Glutamatergic neuron (in vitro differentiated cells): ENCODE measurements around the gene IL6R. TPM values are rescaled to one million over a fixed set of nuclear protein-coding genes. Genes with fewer than 3 reads are reported as not detected.

Experiments
- DNase-seq: peaks from one replicate; pipeline ENCODE4 v3.0.0; 2022
- H3K27ac Mint-ChIP-seq: one replicate; pipeline ENCODE4 v1.8.0; 2020; ENCODE audit warnings: mild to moderate bottlenecking, mixed read lengths, inconsistent platforms; ENCODE audit not compliant: unreplicated experiment
- H3K27me3 Mint-ChIP-seq: one replicate; pipeline ENCODE4 v1.8.0; 2020; ENCODE audit warnings: mild to moderate bottlenecking, moderate library complexity, mixed read lengths, inconsistent platforms; ENCODE audit not compliant: unreplicated experiment
- H3K36me3 Mint-ChIP-seq: one replicate; pipeline ENCODE4 v1.8.0; 2020; ENCODE audit warnings: mild to moderate bottlenecking, mixed read lengths, inconsistent platforms; ENCODE audit not compliant: unreplicated experiment
- H3K4me1 Mint-ChIP-seq: one replicate; pipeline ENCODE4 v1.8.0; 2020; ENCODE audit warnings: mild to moderate bottlenecking, low read depth, mixed read lengths, inconsistent platforms; ENCODE audit not compliant: unreplicated experiment
- H3K4me3 Mint-ChIP-seq: one replicate; pipeline ENCODE4 v1.8.0; 2020; ENCODE audit warnings: mild to moderate bottlenecking, mixed read lengths, inconsistent platforms; ENCODE audit not compliant: unreplicated experiment
- H3K9me3 Mint-ChIP-seq: one replicate; pipeline ENCODE4 v1.8.0; 2020; ENCODE audit warnings: mild to moderate bottlenecking, moderate library complexity, mixed read lengths, inconsistent platforms; ENCODE audit not compliant: unreplicated experiment
- total RNA-seq: library from RNA; stranded (reverse); fragmentation: NEBNext Ultra II Directional; extraction: Animal tissue kit (Norgen Biotek cat#: 25700); gene quantifications from one replicate; pipeline ENCODE4 v1.2.1, GENCODE V29; 2021; ENCODE audit not compliant: unreplicated experiment
- TF ChIP-seq, protein P1 (sequence below): fragments of 200-600 bp; sonication (generic); IDR thresholded peaks from one replicate; pipeline ENCODE4 v1.5.0; 2021; ENCODE audit not compliant: partially characterized antibody, unreplicated experiment

Gene IL6R
- total RNA-seq, 1 donor from 2014 or later, result 1.6 TPM

DNA sequence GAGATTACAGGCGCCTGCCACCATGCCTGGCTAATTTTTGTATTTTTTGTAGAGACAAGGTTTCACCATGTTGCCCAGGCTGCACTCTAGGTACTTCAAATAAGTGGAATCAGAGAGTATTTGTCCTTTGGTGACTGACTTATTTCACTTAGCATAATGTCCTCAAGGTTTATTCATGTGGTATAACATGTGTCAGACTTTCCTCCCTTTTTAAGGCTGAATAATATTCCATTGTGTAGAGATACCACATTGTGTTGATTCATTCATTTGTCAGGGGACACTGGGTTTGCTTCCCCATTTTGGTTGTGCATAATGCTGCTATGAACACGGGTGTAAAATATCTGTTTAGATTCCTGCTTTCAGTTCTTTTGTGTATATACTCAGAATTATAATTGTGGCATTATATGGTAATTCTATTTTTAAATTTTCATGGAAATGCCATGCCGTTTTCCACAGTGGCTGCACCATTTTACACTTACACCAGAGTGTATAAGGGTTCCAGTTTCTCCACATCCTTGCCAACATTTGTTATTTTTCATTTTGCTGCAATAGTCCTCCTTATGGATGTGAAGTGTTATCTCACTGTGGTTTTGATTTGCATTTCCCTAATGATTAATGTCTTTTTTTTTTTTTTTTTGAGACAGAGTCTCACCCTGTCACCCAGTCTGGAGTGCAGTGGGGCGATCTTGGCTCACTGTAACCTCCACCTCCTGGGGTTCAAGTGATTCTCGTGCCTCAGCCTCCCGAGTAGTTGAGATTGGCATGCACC is 35.1 kb downstream of the IL6R start:
- Mint-ChIP-seq H3K27ac (no peak overlapping the region), H3K4me1 (no peaks in the 10 kb centered on the region), H3K27me3 (no peaks in the 10 kb centered on the region), H3K36me3 (no peaks in the 10 kb centered on the region), H3K4me3 (no peak overlapping the region), H3K9me3 (peaks cover 2% of the 10 kb centered on the region)
- DNase-seq, result no peak
- TF ChIP-seq, protein P1, sequence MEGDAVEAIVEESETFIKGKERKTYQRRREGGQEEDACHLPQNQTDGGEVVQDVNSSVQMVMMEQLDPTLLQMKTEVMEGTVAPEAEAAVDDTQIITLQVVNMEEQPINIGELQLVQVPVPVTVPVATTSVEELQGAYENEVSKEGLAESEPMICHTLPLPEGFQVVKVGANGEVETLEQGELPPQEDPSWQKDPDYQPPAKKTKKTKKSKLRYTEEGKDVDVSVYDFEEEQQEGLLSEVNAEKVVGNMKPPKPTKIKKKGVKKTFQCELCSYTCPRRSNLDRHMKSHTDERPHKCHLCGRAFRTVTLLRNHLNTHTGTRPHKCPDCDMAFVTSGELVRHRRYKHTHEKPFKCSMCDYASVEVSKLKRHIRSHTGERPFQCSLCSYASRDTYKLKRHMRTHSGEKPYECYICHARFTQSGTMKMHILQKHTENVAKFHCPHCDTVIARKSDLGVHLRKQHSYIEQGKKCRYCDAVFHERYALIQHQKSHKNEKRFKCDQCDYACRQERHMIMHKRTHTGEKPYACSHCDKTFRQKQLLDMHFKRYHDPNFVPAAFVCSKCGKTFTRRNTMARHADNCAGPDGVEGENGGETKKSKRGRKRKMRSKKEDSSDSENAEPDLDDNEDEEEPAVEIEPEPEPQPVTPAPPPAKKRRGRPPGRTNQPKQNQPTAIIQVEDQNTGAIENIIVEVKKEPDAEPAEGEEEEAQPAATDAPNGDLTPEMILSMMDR, result no peak

- no peak for DNase-seq
- Mint-ChIP-seq H3K36me3 (no peaks in the 10 kb centered on the region), H3K4me1 (no peaks in the 10 kb centered on the region), H3K27me3 (no peaks in the 10 kb centered on the region), H3K9me3 (peaks cover 2% of the 10 kb centered on the region), H3K4me3 (no peak overlapping the region), H3K27ac (no peak overlapping the region)
- TF ChIP-seq, protein P1, result no peak
Measured at GRCh38 chr1:154441241-154441888, 36.2 kb downstream of the IL6R start.

DNA sequence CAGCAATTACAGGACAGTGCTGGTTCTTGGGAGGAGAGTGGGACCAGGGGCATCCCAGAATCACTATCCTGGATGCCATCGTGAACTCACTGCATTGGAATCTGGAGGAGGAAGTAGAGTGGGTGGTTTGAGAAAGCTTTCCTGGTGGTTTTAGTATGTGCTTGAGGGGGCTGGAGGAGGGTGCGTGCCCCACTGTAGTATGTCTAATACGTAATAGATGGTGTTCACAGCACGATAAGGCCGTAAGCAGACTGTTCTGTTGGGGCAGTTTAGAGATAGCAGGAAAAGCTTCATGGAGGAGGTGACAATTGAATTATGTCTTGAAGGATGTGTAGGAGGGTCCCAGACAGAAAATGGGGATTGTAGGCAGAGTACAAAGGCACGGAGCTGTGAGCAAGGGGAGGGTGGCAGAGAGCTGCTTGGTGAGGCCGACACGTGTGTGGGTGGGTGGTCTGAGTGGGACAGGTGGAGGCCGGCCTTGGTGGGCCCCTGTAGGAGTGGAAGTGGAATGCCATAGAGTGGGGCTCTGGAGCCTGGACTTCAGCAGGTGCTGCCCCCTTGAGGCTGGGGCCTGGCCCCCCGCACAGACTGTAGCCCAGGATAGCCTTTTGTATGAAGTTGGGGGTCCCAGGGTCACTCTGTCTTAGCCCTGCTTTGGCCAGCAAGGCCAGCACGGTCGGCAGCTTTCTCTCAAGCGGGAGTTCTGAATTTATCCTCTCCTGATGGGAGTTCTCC is 37.0 kb downstream of the IL6R start:
- H3K4me3 Mint-ChIP-seq, result no peak overlapping the region
- peaks cover 2% of the 10 kb centered on the region for H3K9me3 Mint-ChIP-seq
- H3K27ac Mint-ChIP-seq, result no peak overlapping the region
- no peaks in the 10 kb centered on the region for H3K36me3 Mint-ChIP-seq
- DNase-seq, result no peak
- no peaks in the 10 kb centered on the region for H3K27me3 Mint-ChIP-seq
- H3K4me1 Mint-ChIP-seq, result no peaks in the 10 kb centered on the region
- TF ChIP-seq, protein P1, result no peak

DNA sequence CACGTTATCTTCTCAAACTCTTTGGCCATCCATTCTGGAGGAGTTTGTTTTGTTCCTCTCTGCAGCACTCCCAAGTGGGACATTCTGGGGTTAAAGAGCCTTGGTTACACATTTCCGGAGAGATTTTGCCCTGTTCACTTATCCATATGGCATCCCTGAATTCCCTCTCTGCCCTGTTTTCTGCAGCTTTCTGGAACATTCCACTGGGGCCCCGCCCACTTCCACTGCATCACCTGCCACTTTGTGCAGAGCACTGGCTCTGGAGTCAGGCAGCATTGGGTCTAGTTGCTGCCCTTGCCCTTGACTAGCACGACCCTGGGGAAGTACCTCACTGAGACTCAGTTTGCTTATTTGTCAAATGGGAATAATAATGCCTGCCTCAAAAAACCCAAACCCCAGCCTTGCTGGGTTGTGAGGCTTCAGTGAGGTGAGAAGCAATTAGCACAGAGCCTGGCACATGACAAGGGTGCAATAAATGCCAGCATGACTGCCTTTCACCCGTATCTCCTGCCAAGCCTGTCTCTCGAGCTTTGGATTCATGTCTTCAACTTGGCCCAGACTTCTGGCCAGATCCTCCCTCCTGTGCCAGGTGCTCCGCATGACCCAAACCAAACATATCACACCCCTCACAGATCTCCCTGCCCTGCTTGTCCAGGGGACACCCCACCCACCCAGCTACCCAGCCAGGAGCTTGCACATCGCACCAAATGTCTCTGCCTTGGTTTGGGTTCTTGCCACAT is 38.3 kb downstream of the IL6R start:
- no peaks in the 10 kb centered on the region for H3K36me3 Mint-ChIP-seq
- no peaks in the 10 kb centered on the region for H3K4me1 Mint-ChIP-seq
- no peak for DNase-seq
- no peaks in the 10 kb centered on the region for H3K27me3 Mint-ChIP-seq
- no peak overlapping the region for H3K4me3 Mint-ChIP-seq
- TF ChIP-seq, protein P1, result no peak
- peaks cover 2% of the 10 kb centered on the region for H3K9me3 Mint-ChIP-seq
- H3K27ac Mint-ChIP-seq, result no peak overlapping the region
